ENCODE measurements around the gene NR2F2. TPM values are rescaled to one million over a fixed set of nuclear protein-coding genes. Genes with fewer than 3 reads are reported as not detected.

The NR2F2 gene
- total RNA-seq, 1 experiment from 2014 or later: 72.1 TPM

- Histone ChIP-seq H3K9me3 (ENCODE audit: insufficient read depth, low read depth) (no peaks in the 10 kb centered on the region), H4K20me1 (ENCODE audit: insufficient read depth) (0 out of 2 replicates have a peak, but pooled peaks cover 3% of the 10 kb centered on the region), H3K4me2 (peak overlapping the region; percentile 49), H3K9me2 (ENCODE audit: insufficient read depth) (no peaks in the 10 kb centered on the region), H2AFZ (no peak overlapping the region), H3K4me3 (peak overlapping the region; percentile 44; the same call in 1 of the 2 replicates), H3K79me2 (ENCODE audit: low read depth) (no peaks in the 10 kb centered on the region), H3F3A (ENCODE audit: insufficient read depth, low read depth) (peaks cover 17% of the 10 kb centered on the region; the same call in 1 of the 2 replicates), H3K27ac (no peak overlapping the region), H3K27me3 (ENCODE audit: insufficient read depth, low read depth) (no peaks in the 10 kb centered on the region), H3K4me1 (replicated peaks; ENCODE audit: insufficient read depth) (no peaks in the 10 kb centered on the region; the same call in 1 of the 2 replicates), H3K36me3 (ENCODE audit: low read depth) (no peaks in the 10 kb centered on the region; the same call in 1 of the 2 replicates)
- peak in 1 of 2 experiments; percentile 18 for DNase-seq
- no peak for TF ChIP-seq CTCF (conservative IDR thresholded peaks at IDR 0.05)
- no peak for TF ChIP-seq EZH2 (IDR thresholded peaks at IDR 0.05; ENCODE audit: low read depth)
- intact Hi-C loops (cut with micrococcal nuclease; ENCODE audit: unreplicated experiment): no loop called here
- ChIA-PET POLR2A (ENCODE audit: unreplicated experiment) (interaction anchor here (0.6 kb wide), 1 partner anchor 27 kb away, joined by 3 read pairs; no protein-coding TSS in a partner anchor), CTCF (no interaction called here)
- BruUV-seq (replicated peaks): no TSS peak
Observed at GRCh38 chr15:96353930-96354730, 23.6 kb downstream of the NR2F2 start.

- H3K79me2 ChIP-seq (ENCODE audit: low read depth): no peaks in the 10 kb centered on the region
- ChIA-PET POLR2A (ENCODE audit: unreplicated experiment) (interaction anchor here (0.6 kb wide), 1 partner anchor 28 kb away, joined by 3 read pairs; no protein-coding TSS in a partner anchor), CTCF (no interaction called here)
- H3K36me3 ChIP-seq (ENCODE audit: low read depth): no peaks in the 10 kb centered on the region; the same call in 1 of the 2 replicates
- H3K4me1 ChIP-seq (replicated peaks; ENCODE audit: insufficient read depth): no peaks in the 10 kb centered on the region; the same call in 1 of the 2 replicates
- BruUV-seq (replicated peaks): no TSS peak
- H4K20me1 ChIP-seq (ENCODE audit: insufficient read depth): no peaks in the 10 kb centered on the region
- H3K4me2 ChIP-seq: peak overlapping the region; percentile 49
- H3K4me3 ChIP-seq: peak overlapping the region; percentile 44; the same call in 1 of the 2 replicates
- H2AFZ ChIP-seq: no peak overlapping the region
- no peaks in the 10 kb centered on the region for H3K9me3 ChIP-seq (ENCODE audit: insufficient read depth, low read depth)
- no peaks in the 10 kb centered on the region for H3K27me3 ChIP-seq (ENCODE audit: insufficient read depth, low read depth)
- no peaks in the 10 kb centered on the region for H3K9me2 ChIP-seq (ENCODE audit: insufficient read depth)
- intact Hi-C loops (cut with micrococcal nuclease; ENCODE audit: unreplicated experiment): no loop called here
- peaks cover 12% of the 10 kb centered on the region; the same call in 1 of the 2 replicates for H3F3A ChIP-seq (ENCODE audit: insufficient read depth, low read depth)
- no peak for TF ChIP-seq EZH2 (IDR thresholded peaks at IDR 0.05; ENCODE audit: low read depth)
- TF ChIP-seq CTCF (conservative IDR thresholded peaks at IDR 0.05): peak; percentile 53
- peak; percentile 30 to 65 for DNase-seq
- no peak overlapping the region for H3K27ac ChIP-seq
Observed at GRCh38 chr15:96354731-96355567, 24.4 kb downstream of the NR2F2 start.

- POLR2A ChIA-PET (ENCODE audit: unreplicated experiment): interaction anchor here (0.5 kb wide), 1 partner anchor 19 kb away, joined by 6 read pairs; no protein-coding TSS in a partner anchor
- Histone ChIP-seq H3K27ac (no peak overlapping the region), H3K9me3 (ENCODE audit: insufficient read depth, low read depth) (no peaks in the 10 kb centered on the region)
Observed at GRCh38 chr15:96355568-96356187, 25.2 kb downstream of the NR2F2 start.

More at GRCh38 chr15:96355568-96356187, 25.2 kb downstream of the NR2F2 start:
- TF ChIP-seq EZH2 (IDR thresholded peaks at IDR 0.05; ENCODE audit: low read depth) (no peak), CTCF (conservative IDR thresholded peaks at IDR 0.05) (no peak)
- Histone ChIP-seq H2AFZ (no peak overlapping the region), H3F3A (ENCODE audit: insufficient read depth, low read depth) (peaks cover 12% of the 10 kb centered on the region; the same call in 1 of the 2 replicates), H3K9me2 (ENCODE audit: insufficient read depth) (no peaks in the 10 kb centered on the region), H3K36me3 (ENCODE audit: low read depth) (no peaks in the 10 kb centered on the region; the same call in 1 of the 2 replicates), H3K4me2 (peak overlapping the region; percentile 79; the same call in 1 of the 2 replicates), H3K4me1 (replicated peaks; ENCODE audit: insufficient read depth) (no peaks in the 10 kb centered on the region; the same call in 1 of the 2 replicates), H4K20me1 (ENCODE audit: insufficient read depth) (no peaks in the 10 kb centered on the region), H3K79me2 (ENCODE audit: low read depth) (no peaks in the 10 kb centered on the region), H3K27me3 (ENCODE audit: insufficient read depth, low read depth) (no peaks in the 10 kb centered on the region), H3K4me3 (no peak overlapping the region)
- CTCF ChIA-PET: no interaction called here
- no peak for DNase-seq
- intact Hi-C loops (cut with micrococcal nuclease; ENCODE audit: unreplicated experiment): no loop called here
- no TSS peak for BruUV-seq (replicated peaks)
